ENCODE data around the gene DEUP1.
"Not testable (repeated sequence)": the region's sequence is repeated elsewhere in the genome, so short reads cannot be mapped to it uniquely, and the experiment has no call there.

Gene DEUP1

GRCh38 chr11:93330446-93330984 is at the start of gene DEUP1:
TSS of gene DEUP1 (plus strand) at chr11:93330742. CDS start at chr11:93332260, 1,518 bp downstream.
- no peak for DNase-seq (ENCODE audit: low read depth)
- peak within 1 kb of the TSS; percentile 28 for H3K4me3 ChIP-seq (ENCODE audit: low read depth, low read length)

GRCh38 chr11:93285430-93285829 is 45.1 kb upstream of the DEUP1 start:
- DNase-seq (ENCODE audit: low read depth): no peak
- H3K4me3 ChIP-seq (ENCODE audit: low read depth, low read length): no peak overlapping the region

GRCh38 chr11:93287434-93287833 is 43.1 kb upstream of the DEUP1 start:
- DNase-seq (ENCODE audit: low read depth): no peak
- no peak overlapping the region for H3K4me3 ChIP-seq (ENCODE audit: low read depth, low read length)

GRCh38 chr11:93288079-93288478 is 42.5 kb upstream of the DEUP1 start:
- DNase-seq (ENCODE audit: low read depth): no peak
- no peak overlapping the region for H3K4me3 ChIP-seq (ENCODE audit: low read depth, low read length)

- H3K4me3 ChIP-seq (ENCODE audit: low read depth, low read length): no peak overlapping the region
- DNase-seq (ENCODE audit: low read depth): no peak
These were observed 41.8 kb upstream of the DEUP1 start for GRCh38 chr11:93288767-93289166.

GRCh38 chr11:93289782-93290463 is 40.6 kb upstream of the DEUP1 start:
- no peak for DNase-seq (ENCODE audit: low read depth)
- no peak overlapping the region for H3K4me3 ChIP-seq (ENCODE audit: low read depth, low read length)

- DNase-seq (ENCODE audit: low read depth): no peak
- H3K4me3 ChIP-seq (ENCODE audit: low read depth, low read length): no peak overlapping the region
These were observed 39.4 kb upstream of the DEUP1 start for GRCh38 chr11:93291110-93291509.

GRCh38 chr11:93291898-93292297 is 38.6 kb upstream of the DEUP1 start:
- DNase-seq (ENCODE audit: low read depth): no peak

GRCh38 chr11:93295921-93296575 is 34.5 kb upstream of the DEUP1 start:
- no peak overlapping the region for H3K4me3 ChIP-seq (ENCODE audit: low read depth, low read length)
- DNase-seq (ENCODE audit: low read depth): no peak

More at GRCh38 chr11:93291898-93292297, 38.6 kb upstream of the DEUP1 start:
- no peak overlapping the region for H3K4me3 ChIP-seq (ENCODE audit: low read depth, low read length)

- H3K4me3 ChIP-seq (ENCODE audit: low read depth, low read length): no peak overlapping the region
- no peak for DNase-seq (ENCODE audit: low read depth)
These were observed 26.9 kb upstream of the DEUP1 start for GRCh38 chr11:93303689-93304088.

GRCh38 chr11:93314399-93314798 is 16.1 kb upstream of the DEUP1 start:
- DNase-seq (ENCODE audit: low read depth); H3K4me3 ChIP-seq (ENCODE audit: low read depth, low read length): not testable (repeated sequence)

GRCh38 chr11:93319224-93319839 is 11.2 kb upstream of the DEUP1 start:
- no peak overlapping the region for H3K4me3 ChIP-seq (ENCODE audit: low read depth, low read length)
- DNase-seq (ENCODE audit: low read depth): no peak

- no peak for DNase-seq (ENCODE audit: low read depth)
- H3K4me3 ChIP-seq (ENCODE audit: low read depth, low read length): no peak overlapping the region
These were observed 10.3 kb upstream of the DEUP1 start for GRCh38 chr11:93320230-93320629.

GRCh38 chr11:93322207-93322606 is 8.3 kb upstream of the DEUP1 start:
- no peak overlapping the region for H3K4me3 ChIP-seq (ENCODE audit: low read depth, low read length)
- DNase-seq (ENCODE audit: low read depth): no peak

- DNase-seq (ENCODE audit: low read depth): no peak
- H3K4me3 ChIP-seq (ENCODE audit: low read depth, low read length): no peak overlapping the region
These were observed 6.8 kb upstream of the DEUP1 start for GRCh38 chr11:93323747-93324146.

- H3K4me3 ChIP-seq (ENCODE audit: low read depth, low read length): no peak overlapping the region
- no peak for DNase-seq (ENCODE audit: low read depth)
These were observed 6.0 kb upstream of the DEUP1 start for GRCh38 chr11:93324500-93324899.

- no peak for DNase-seq (ENCODE audit: low read depth)
- H3K4me3 ChIP-seq (ENCODE audit: low read depth, low read length): no peak overlapping the region
These were observed 3.9 kb upstream of the DEUP1 start for GRCh38 chr11:93326681-93327080.

GRCh38 chr11:93329936-93330445 is 551 bp upstream of the DEUP1 start:
- H3K4me3 ChIP-seq (ENCODE audit: low read depth, low read length): peak overlapping the region; percentile 28

GRCh38 chr11:93340223-93340622 is 9.7 kb downstream of the DEUP1 start:
- no peak overlapping the region for H3K4me3 ChIP-seq (ENCODE audit: low read depth, low read length)
- no peak for DNase-seq (ENCODE audit: low read depth)

More at GRCh38 chr11:93329936-93330445, 551 bp upstream of the DEUP1 start:
- DNase-seq (ENCODE audit: low read depth): no peak

GRCh38 chr11:93344855-93345333 is 14.4 kb downstream of the DEUP1 start:
- no peak for DNase-seq (ENCODE audit: low read depth)

More at GRCh38 chr11:93344855-93345333, 14.4 kb downstream of the DEUP1 start:
- H3K4me3 ChIP-seq (ENCODE audit: low read depth, low read length): no peak overlapping the region

All from skeletal muscle cell (primary cell).